GM18517 (cell line): ENCODE measurements around the gene LLGL1.

Experiments
- ATAC-seq: cut with Tn5 transposase; IDR thresholded peaks from one replicate; pipeline ENCODE4 v1.9.1; 2021; ENCODE audit warnings: mild to moderate bottlenecking, moderate library complexity; ENCODE audit not compliant: unreplicated experiment

The LLGL1 gene

GRCh38 chr17:18225121-18225641 is at the start of gene LLGL1:
Gene LLGL1 (plus strand): TSS chr17:18225635. CDS start chr17:18225683, 48 bp downstream.
- ATAC-seq: peak; percentile 60

GRCh38 chr17:18176176-18176575 is 49.3 kb upstream of the LLGL1 start:
- no peak for ATAC-seq

GRCh38 chr17:18177133-18177532 is 48.3 kb upstream of the LLGL1 start:
- no peak for ATAC-seq

DNA sequence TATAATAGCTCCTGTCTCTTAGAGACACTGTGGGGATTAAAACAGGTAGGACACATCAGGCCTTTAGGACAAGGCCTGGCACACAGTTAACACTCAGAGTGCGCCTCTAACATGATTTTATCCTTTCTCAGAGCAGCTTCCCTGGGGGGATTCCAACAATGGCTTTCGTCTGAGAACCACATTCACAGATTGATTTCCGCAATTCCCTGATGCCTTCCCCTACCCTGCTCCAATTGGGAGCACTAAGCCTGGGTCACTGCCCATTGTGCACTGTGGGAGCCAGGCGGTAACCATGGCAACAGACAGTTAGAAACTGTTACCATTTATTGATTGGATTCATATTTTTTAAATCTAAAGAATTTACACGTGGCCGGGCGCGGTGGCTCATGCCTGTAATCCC is 47.7 kb upstream of the LLGL1 start:
- no peak for ATAC-seq

DNA sequence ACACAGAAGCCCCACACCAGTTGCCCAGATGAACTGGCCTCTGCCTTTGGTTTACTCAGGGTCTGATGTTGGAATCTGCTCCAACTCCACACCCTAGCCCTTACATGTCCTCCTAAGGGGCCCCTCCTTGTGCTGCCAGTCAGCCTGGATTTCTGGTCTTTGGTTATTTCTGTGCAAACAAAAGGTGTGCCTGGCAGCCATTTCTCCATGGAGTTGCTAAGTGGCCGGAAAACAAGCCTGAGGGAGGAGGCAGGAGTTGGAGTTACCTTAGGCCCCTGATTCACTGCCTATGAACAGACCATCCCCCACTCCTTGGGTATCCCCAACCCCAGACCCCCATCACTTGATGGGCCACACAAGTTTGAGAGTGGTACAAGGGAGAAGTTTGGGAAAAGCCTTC is 46.2 kb upstream of the LLGL1 start:
- no peak for ATAC-seq

DNA sequence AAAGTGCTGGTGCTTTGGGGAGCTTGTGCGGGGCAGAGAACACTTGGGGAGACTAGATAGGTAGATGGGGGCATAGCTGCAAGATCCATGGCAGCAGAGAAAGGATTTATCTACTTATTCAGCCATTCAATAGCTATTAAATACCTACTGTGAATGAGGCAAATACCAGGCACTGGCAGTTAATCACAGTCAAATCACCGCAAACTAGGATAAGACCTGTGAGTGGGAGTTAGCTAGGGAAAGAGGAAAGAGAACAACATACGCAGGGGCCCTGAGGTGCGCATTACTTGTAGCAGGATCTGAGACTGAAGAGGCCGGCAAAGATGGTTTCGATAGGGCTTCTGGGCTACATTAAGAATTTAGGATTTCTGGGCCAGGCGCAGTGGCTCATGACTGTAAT is 45.6 kb upstream of the LLGL1 start:
- ATAC-seq: no peak

- ATAC-seq: no peak
These were observed 44.1 kb upstream of the LLGL1 start for GRCh38 chr17:18181358-18181757.

GRCh38 chr17:18182110-18182977 is 43.1 kb upstream of the LLGL1 start:
- no peak for ATAC-seq

- ATAC-seq: peak; percentile 20
These were observed 42.5 kb upstream of the LLGL1 start for GRCh38 chr17:18182978-18183333.

DNA sequence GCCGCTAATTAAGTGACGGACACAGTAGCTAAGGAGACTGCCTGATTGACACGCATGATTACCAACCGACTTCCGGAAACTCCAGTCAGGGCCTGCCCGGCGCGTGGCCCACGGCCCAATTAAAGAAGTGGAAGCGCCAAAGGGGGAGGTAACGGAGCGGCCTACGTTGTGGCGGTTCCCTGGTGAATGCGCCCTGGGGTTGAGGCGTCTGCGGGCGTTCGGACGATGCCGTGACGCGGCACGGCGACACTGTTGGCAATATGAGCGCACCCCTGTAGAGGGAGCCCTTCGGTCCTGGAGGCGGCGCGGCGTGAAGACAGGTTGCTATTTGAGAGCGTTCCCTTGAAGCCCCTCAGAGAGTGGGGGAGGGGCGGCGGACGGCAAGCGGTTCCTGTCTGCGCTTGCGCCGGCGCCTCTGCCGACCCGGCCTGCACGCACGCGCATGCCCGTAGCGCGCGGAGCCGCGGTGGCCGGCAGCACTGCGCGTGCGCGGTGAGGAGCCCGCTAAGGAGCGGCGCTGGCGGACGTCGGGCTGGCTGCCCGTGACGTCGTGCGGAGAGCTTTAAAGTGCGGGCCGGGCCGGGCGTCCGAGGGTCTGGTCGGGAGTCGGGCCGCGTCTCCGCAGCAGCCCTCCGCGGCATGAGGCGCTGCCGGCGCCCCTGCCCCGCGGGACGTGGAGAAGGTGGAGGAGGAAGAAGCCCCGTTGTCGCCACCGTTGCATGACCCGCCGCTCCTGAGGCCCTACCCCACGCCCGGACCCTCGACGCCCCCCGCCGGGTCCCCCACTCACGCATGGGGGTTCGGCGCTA is 41.9 kb upstream of the LLGL1 start, which contains the start of gene ALKBH5:
ALKBH5 (plus strand) TSS at position 495 of the 809 bp plus-strand sequence. CDS start 416 bp downstream, outside the sequence.
- peak; percentile 85 for ATAC-seq

- ATAC-seq: no peak
These were observed 41.0 kb upstream of the LLGL1 start for GRCh38 chr17:18184143-18185031.

- ATAC-seq: no peak
These were observed 40.0 kb upstream of the LLGL1 start for GRCh38 chr17:18185391-18185790.

DNA sequence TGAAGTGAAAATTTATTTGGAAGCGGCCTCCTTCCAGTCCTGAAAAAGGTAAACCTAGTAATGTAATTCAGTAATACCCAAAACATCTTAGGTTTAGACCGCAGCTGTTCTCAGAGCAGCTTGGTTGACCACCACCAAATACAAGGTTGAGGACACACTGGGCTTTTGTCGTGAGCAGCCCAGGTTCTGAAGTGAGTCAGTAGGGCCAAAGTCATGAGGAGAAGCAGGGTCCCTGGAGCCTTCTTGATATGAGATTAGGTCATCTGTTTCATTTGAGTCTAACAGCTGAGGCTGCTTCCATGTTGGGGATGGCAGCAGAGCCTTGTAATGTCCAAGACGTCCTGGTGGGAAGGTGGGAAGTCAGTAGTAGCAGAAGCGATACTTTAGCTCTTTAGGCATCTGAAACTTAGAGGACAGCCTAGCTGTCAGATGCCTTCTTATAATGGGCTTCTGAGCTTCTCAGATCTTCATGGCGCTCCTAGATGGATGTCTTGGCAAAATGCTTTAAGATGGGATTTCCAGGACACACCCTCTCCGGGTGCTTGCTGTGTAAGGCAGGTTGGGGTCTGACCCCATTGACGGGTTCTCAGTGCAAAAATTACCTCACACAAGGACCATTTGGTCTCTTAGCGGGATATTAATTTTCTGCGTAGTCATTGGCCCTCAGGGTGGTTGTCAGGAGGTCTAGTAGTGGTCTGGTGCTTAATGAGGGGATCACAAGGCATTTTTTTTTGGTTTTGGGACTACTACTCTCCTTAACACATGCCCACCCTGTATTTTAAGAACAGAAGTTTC is 39.4 kb upstream of the LLGL1 start:
- no peak for ATAC-seq

DNA sequence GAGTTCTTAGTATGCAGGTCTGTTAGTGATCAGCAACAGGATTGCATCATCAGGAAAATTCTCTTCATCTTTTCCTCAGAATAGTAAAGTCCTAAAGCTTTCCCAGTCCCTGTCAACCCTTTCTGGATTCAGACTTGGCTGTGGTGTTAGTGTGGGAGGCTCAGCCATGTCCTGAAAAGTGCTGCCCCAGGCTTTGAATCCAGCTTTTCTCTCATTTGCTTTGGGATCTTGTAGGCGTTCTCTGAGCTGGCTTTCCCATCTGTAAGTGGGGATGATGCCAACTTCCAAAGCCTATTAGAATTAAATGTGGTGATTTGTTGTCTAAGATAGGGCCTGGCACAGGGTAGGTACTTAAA is 38.8 kb upstream of the LLGL1 start:
- ATAC-seq: no peak

DNA sequence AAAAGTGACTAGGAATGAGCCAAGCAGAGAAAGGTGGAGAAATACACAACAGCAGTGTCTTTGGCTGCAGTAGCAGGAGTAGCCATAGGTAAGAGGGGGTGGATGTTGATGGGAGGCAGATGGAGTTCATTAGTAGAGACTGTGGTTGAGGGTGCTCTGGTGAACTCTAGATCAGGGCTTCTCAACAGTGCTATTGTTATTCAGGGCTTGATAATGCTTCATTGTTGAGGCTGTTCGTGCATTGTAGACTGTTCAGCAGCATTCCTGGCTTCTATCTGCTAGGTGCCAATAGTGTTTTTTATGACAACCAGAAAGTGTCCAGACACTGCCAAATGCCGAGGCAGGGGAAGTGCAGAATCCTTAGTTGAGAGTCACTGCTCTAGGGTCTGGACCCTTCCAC is 38.2 kb upstream of the LLGL1 start:
- no peak for ATAC-seq

DNA sequence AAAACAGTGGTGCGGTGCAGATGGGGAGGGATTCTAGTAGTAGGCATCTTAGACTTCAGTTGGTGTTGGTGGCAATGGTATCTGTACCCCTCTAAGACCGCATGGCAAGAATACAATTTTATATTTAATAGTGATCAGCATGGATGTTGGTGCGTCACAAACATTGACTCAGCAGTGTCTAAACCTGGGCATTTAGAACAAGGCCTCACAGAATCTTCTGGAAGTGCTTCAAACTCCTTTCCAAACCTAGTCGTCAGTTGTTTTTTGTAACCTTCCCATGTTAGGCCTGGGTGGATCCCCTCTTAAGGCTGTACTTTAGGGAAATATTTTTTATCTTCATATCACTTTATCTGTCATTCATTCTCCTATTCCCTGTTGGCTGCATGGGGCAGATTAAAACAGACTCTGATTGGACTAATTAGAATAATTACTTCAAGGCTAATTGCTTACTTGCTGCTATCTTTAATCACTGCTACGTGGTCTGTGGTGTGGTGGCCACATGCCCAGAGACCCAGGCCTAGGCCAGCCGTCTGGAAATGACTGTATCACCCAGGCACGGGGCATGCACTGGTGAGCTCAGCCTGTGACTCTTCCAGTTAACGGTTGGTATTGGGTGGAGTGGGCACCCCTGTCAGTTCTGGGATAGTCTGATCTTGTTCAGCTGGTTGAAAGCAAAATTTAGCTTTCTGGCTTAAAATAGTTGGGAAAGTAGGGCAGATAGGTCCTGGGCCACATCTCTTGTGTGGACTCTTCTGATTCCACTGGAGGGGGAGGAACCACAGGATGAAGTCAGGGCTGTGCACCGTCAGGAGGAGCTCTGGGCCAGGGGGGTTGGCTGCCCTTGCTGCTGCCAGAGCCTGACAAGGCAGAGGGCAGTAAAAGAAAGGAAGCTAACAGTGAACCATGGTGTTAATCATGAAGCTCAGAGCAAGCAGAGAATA is 37.3 kb upstream of the LLGL1 start:
- ATAC-seq: no peak

GRCh38 chr17:18190628-18191235 is 34.7 kb upstream of the LLGL1 start:
- ATAC-seq: no peak

- no peak for ATAC-seq
These were observed 34.2 kb upstream of the LLGL1 start for GRCh38 chr17:18191236-18191667.
